T1000 (cell line): ENCODE measurements around the gene IDH3A.

Experiments used
- DNase-seq: peaks from one replicate; lab custom pipeline; 2025; ENCODE audit warnings: mixed read lengths; lab: John Stamatoyannopoulos, UW

Gene IDH3A

GRCh38 chr15:78149068-78149804 is at the start of gene IDH3A:
IDH3A (plus strand) TSS chr15:78149362; CDS start chr15:78149404, 42 bp downstream.
- DNase-seq = peak; percentile 94

- DNase-seq = no peak
These were observed 48.3 kb upstream of the IDH3A start for GRCh38 chr15:78100886-78101285.

- DNase-seq = no peak
These were observed 47.6 kb upstream of the IDH3A start for GRCh38 chr15:78101423-78102105.

- no peak for DNase-seq
These were observed 47.0 kb upstream of the IDH3A start for GRCh38 chr15:78102211-78102610.

- DNase-seq = no peak
These were observed 46.4 kb upstream of the IDH3A start for GRCh38 chr15:78102741-78103140.

GRCh38 chr15:78103406-78104118 is 45.6 kb upstream of the IDH3A start:
- DNase-seq = no peak

- DNase-seq = no peak
These were observed 45.1 kb upstream of the IDH3A start for GRCh38 chr15:78104119-78104479.

GRCh38 chr15:78104566-78105475 is 44.3 kb upstream of the IDH3A start:
- no peak for DNase-seq

DNA sequence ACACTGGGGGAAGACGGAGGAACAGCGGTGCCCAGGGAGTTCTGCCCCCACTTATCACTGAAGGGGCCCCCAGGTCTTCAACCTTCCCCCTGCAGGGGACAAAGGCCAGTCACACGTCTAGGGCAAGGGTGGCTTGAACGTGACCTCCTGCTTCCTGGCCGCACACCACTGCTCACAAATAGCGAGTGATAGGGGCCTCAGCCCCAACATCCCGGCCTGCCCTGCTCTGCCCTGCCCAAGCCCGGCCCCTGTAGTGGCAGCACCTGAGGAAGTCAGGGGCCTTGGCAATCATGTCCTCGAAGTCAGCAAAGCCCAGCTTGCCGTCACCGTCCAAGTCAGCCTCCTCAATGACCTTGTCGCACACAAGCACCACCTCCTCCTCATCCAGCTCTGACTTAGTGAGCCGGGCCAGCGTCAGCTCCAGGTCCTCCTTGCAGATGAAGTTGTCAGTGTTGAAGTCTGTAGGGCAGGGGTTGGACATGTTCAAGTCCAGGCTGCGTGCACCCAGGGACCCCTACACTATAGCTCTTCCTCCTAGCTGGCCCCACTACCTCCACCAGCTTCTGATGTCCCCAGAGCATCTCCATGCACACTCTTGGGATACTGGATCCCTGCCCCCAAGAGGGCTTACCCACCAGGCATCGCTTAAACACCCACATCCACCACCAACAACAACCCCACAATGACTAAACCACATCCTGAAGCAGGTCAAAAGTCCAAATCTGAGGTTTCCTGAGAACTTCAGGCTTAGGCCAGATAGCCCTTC is 43.5 kb upstream of the IDH3A start:
- no peak for DNase-seq

- no peak for DNase-seq
These were observed 41.7 kb upstream of the IDH3A start for GRCh38 chr15:78107471-78107870.

DNA sequence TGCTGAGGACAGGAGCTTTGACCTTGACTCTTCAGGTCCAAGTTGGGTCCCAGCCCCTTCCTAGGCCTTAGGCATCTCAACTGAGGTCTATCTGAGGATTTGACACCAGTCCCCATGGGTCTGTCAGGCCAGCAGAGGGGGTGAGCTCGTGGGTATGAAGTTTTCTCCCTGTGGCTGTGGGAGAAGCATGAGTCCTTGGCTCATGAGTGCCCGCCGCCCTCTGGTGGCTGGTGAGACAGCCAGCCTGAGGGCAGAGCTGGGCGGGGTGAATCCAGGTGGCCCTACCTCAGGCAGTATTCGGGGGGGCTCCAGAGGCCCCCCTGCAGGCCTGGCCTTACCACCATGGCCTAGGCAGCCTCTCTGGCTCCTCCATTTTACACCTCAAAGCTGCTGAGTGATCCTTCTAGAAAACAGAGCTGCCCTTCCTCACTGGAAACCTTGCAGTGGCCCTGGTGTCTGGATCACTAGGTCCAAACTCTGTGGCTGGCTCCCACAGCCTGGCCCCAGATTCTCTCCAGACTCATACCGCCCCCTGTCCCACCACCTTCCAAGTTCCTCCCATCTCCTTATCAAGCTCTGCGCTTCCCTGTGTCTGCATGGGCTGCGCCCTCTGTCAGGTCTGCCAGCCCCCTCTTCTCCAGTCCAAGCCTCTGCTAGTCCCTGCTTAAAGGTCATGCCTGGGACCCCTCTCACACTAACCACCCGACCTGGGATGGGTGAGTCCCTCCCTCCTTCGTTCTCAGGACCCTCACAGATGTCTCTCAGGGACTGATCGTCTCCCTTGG is 40.7 kb upstream of the IDH3A start:
- peak; percentile 58 for DNase-seq

DNA sequence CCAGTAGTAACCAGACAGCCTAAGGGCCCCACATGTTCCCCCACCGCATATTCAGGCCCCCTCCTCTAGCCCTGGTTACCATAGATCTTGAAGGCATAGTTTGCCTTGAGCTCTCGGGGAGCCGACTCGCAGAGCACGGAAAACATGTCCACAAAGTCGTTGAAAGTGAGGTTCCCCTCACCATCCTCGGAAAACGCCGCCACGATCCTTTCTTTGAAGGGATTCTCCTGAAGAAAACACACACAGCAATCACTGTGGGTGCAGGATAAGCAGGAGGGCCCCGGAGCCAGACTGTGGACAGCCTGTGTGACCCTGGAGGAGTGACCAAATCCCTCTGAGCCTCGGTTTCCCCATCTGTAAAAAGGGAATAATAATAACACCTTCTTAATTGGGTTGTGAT is 40.0 kb upstream of the IDH3A start:
- DNase-seq = no peak

- DNase-seq = no peak
These were observed 39.1 kb upstream of the IDH3A start for GRCh38 chr15:78110096-78110495.

GRCh38 chr15:78110916-78111475 is 38.2 kb upstream of the IDH3A start:
- DNase-seq = no peak

GRCh38 chr15:78111788-78112187 is 37.4 kb upstream of the IDH3A start:
- DNase-seq = no peak

- DNase-seq = no peak
These were observed 36.6 kb upstream of the IDH3A start for GRCh38 chr15:78112551-78112950.

- no peak for DNase-seq
These were observed 28.6 kb upstream of the IDH3A start for GRCh38 chr15:78120523-78120922.

DNA sequence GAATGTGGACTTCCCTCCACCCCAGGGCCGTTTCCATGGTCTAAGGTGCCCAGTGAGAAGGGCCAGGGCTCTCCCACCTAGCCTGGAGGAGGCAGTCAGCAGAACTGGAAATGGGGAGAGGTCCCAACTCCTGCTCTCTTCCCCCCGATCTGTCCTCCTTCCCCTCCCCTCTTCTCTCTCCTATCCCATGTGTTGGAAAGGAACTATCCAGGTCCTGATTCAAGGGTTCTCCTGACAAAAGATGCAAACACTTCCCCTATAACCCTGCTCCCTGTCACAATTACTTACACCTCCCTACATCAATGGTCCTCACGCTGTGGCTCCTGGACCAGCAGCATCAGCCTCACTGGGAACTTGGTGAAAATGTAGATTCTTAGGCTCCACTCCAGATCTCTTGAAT is 23.9 kb upstream of the IDH3A start:
- DNase-seq = no peak

DNA sequence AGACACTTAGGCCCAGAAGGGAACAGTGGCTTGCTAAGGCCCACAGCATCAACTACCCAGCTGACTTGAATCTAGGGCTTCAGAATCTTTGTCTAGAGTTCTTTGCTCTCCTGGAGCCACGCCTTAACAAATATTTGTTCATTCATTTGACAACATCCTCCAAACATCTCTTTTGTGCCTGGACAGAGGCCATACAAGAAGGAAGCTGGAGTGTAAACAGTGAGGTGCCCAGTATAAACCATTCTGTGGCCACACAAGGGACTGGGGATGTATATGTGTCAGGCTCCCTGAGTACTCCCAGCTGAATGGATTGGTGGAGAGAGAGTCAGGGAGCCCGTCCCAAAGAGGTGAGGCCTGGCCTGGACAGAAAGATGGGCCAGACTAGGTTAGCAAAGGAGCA is 21.3 kb upstream of the IDH3A start:
- DNase-seq = no peak
